ENCODE data around the gene CCDC182. TPM values are rescaled to one million over a fixed set of nuclear protein-coding genes. Genes with fewer than 3 reads are reported as not detected.

CCDC182 gene
- total RNA-seq, 4 donors from 2014 or later, result not detected

- no peak for ATAC-seq
These were observed 33.2 kb upstream of the CCDC182 start for GRCh38 chr17:57778306-57778705.

GRCh38 chr17:57776366-57776765 is 31.3 kb upstream of the CCDC182 start:
- Histone ChIP-seq H3K36me3 (no peaks in the 10 kb centered on the region), H3K27ac (no peak overlapping the region), H3K27me3 (no peaks in the 10 kb centered on the region), H3K9me3 (no peaks in the 10 kb centered on the region), H3K4me3 (no peak overlapping the region), H3K4me1 (no peaks in the 10 kb centered on the region)
- 81 to 90% methylated on average over 4 to 11 of the region's 12 CpGs for WGBS, 2 donors (ENCODE audit: low coverage in 1 of 2)
- ATAC-seq, result no peak
- TF ChIP-seq EP300 (IDR thresholded peaks at IDR 0.05), result no peak
- TF ChIP-seq POLR2A (IDR thresholded peaks at IDR 0.05), result no peak
- TF ChIP-seq CTCF (IDR thresholded peaks at IDR 0.05), result no peak
- TF ChIP-seq POLR2AphosphoS5 (IDR thresholded peaks at IDR 0.05), result no peak

More at GRCh38 chr17:57778306-57778705, 33.2 kb upstream of the CCDC182 start:
- peaks cover 0 to 16% (median 7%) of the 10 kb centered on the region in 3 donors for H3K4me1 ChIP-seq
- no peaks in the 10 kb centered on the region for H3K36me3 ChIP-seq
- no peaks in the 10 kb centered on the region for H3K9me3 ChIP-seq
- 50 to 59% methylated on average over 3 to 6 of the region's 6 CpGs for WGBS, 2 donors (ENCODE audit: low coverage in 1 of 2)
- no peak overlapping the region for H3K4me3 ChIP-seq
- TF ChIP-seq EP300 (IDR thresholded peaks at IDR 0.05), result no peak
- no peak for TF ChIP-seq CTCF (IDR thresholded peaks at IDR 0.05)
- TF ChIP-seq POLR2AphosphoS5 (IDR thresholded peaks at IDR 0.05), result no peak
- TF ChIP-seq POLR2A (IDR thresholded peaks at IDR 0.05), result no peak
- H3K27ac ChIP-seq, result no peak overlapping the region
- H3K27me3 ChIP-seq, result peaks cover 14% of the 10 kb centered on the region

- no peak for ATAC-seq
- Histone ChIP-seq H3K36me3 (no peaks in the 10 kb centered on the region), H3K27me3 (no peaks in the 10 kb centered on the region), H3K4me3 (no peak overlapping the region), H3K4me1 (no peaks in the 10 kb centered on the region), H3K27ac (no peak overlapping the region), H3K9me3 (no peaks in the 10 kb centered on the region)
- TF ChIP-seq POLR2AphosphoS5 (IDR thresholded peaks at IDR 0.05) (no peak), CTCF (IDR thresholded peaks at IDR 0.05) (no peak), EP300 (IDR thresholded peaks at IDR 0.05) (no peak), POLR2A (IDR thresholded peaks at IDR 0.05) (no peak)
- 97% methylated on average over 4 of the region's 4 CpGs; no CpG with 5 or more reads in 1 of the 2 donors for WGBS, 2 donors (ENCODE audit: low coverage in 1 of 2)
These were observed 29.8 kb upstream of the CCDC182 start for GRCh38 chr17:57774872-57775271.

- Histone ChIP-seq H3K27me3 (no peaks in the 10 kb centered on the region), H3K4me1 (no peaks in the 10 kb centered on the region), H3K27ac (no peak overlapping the region), H3K4me3 (no peak overlapping the region), H3K36me3 (no peaks in the 10 kb centered on the region), H3K9me3 (no peaks in the 10 kb centered on the region)
- no peak for TF ChIP-seq EP300 (IDR thresholded peaks at IDR 0.05)
- no peak for TF ChIP-seq CTCF (IDR thresholded peaks at IDR 0.05)
- TF ChIP-seq POLR2AphosphoS5 (IDR thresholded peaks at IDR 0.05), result no peak
- TF ChIP-seq POLR2A (IDR thresholded peaks at IDR 0.05), result no peak
- 34 to 52% methylated on average over 3 to 4 of the region's 4 CpGs for WGBS, 2 donors (ENCODE audit: low coverage in 1 of 2)
- ATAC-seq, result no peak
These were observed 28.5 kb upstream of the CCDC182 start for GRCh38 chr17:57773557-57773956.

GRCh38 chr17:57772774-57773173 is 27.7 kb upstream of the CCDC182 start:
- Histone ChIP-seq H3K4me1 (no peaks in the 10 kb centered on the region), H3K27ac (no peak overlapping the region), H3K36me3 (no peaks in the 10 kb centered on the region), H3K27me3 (peaks cover 5% of the 10 kb centered on the region), H3K4me3 (no peak overlapping the region), H3K9me3 (no peaks in the 10 kb centered on the region)
- TF ChIP-seq POLR2A (IDR thresholded peaks at IDR 0.05), result no peak
- TF ChIP-seq POLR2AphosphoS5 (IDR thresholded peaks at IDR 0.05), result no peak
- no peak for TF ChIP-seq EP300 (IDR thresholded peaks at IDR 0.05)
- TF ChIP-seq CTCF (IDR thresholded peaks at IDR 0.05), result no peak
- no peak for ATAC-seq
- 76 to 82% methylated on average over 2 to 3 of the region's 7 CpGs for WGBS, 2 donors (ENCODE audit: low coverage in 1 of 2)
